Measurements from ENCODE around the gene SAMD9.
"Not testable (repeated sequence)": the region's sequence is repeated elsewhere in the genome, so short reads cannot be mapped to it uniquely, and the experiment has no call there.

DNA sequence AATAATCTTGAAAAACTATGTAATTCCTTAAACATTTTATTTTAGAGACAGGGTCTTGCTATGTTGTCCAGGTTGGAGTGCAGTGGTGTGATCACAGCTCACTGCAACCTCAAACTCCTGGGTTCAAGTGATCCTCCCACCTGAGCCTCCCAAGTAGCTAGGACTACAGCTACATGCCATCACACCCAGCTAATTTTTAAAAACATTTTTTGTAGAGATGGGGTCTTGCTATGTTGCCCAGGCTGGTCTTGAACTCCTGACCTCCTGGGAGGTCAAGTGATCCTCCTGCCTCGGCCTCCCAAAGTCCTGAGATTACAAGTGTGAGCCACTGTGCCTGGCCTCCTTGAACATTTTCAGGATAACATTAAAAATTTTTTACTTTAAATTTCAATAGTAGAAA is 61.2 kb downstream of the SAMD9 start:
- TF ChIP-seq, protein P1, sequence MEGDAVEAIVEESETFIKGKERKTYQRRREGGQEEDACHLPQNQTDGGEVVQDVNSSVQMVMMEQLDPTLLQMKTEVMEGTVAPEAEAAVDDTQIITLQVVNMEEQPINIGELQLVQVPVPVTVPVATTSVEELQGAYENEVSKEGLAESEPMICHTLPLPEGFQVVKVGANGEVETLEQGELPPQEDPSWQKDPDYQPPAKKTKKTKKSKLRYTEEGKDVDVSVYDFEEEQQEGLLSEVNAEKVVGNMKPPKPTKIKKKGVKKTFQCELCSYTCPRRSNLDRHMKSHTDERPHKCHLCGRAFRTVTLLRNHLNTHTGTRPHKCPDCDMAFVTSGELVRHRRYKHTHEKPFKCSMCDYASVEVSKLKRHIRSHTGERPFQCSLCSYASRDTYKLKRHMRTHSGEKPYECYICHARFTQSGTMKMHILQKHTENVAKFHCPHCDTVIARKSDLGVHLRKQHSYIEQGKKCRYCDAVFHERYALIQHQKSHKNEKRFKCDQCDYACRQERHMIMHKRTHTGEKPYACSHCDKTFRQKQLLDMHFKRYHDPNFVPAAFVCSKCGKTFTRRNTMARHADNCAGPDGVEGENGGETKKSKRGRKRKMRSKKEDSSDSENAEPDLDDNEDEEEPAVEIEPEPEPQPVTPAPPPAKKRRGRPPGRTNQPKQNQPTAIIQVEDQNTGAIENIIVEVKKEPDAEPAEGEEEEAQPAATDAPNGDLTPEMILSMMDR (IDR thresholded peaks at IDR 0.05; ENCODE audit: low read depth, low read length): not testable (repeated sequence)
- TF ChIP-seq POLR2A (IDR thresholded peaks at IDR 0.05; ENCODE audit: extremely low read depth, insufficient read length): not testable (repeated sequence)
- TF ChIP-seq, protein P2, sequence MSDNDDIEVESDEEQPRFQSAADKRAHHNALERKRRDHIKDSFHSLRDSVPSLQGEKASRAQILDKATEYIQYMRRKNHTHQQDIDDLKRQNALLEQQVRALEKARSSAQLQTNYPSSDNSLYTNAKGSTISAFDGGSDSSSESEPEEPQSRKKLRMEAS (IDR thresholded peaks at IDR 0.05; ENCODE audit: low read depth, low read length): not testable (repeated sequence)

Measured in NB4 (cell line).